ENCODE results near the gene TIPARP. TPM values are rescaled to one million over a fixed set of nuclear protein-coding genes. Genes with fewer than 3 reads are reported as not detected.

Gene TIPARP
- total RNA-seq, 1 donor from 2014 or later, result 58.0 TPM

DNA sequence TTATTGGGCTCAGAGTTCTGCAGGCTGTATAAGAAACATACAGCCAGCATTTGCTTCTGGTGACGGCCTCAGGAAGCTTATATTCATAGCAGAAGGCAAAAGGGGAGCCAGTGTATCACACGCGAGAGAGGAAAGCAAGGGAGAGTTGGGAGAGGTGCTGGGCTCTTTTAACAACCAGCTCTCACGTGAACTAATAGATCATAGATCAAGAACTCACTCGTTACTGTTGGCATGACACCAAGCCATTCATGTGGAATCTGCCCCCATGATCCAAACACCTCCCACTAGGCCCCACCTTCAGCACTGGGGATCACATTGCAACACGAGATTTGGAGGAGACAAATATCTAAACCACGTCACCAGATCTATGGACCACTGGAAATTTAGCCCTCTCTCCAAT lies 70.2 kb downstream of the TIPARP start:
- Histone ChIP-seq H3K36me3 (no peaks in the 10 kb centered on the region), H3K4me1 (peaks cover 7% of the 10 kb centered on the region), H3K27ac (no peak overlapping the region), H3K9me3 (peaks cover 6% of the 10 kb centered on the region), H3K27me3 (ENCODE audit: low read depth) (no peaks in the 10 kb centered on the region), H3K4me3 (no peak overlapping the region)
- DNase-seq (no peak), ATAC-seq (no peak)
- no peak for TF ChIP-seq CTCF (IDR thresholded peaks at IDR 0.05)
- intact Hi-C loops (cut with DNase I), result no loop called here

GRCh38 chr3:156745766-156746165 lies 71.4 kb downstream of the TIPARP start:
- no peak for TF ChIP-seq CTCF (IDR thresholded peaks at IDR 0.05)

DNA sequence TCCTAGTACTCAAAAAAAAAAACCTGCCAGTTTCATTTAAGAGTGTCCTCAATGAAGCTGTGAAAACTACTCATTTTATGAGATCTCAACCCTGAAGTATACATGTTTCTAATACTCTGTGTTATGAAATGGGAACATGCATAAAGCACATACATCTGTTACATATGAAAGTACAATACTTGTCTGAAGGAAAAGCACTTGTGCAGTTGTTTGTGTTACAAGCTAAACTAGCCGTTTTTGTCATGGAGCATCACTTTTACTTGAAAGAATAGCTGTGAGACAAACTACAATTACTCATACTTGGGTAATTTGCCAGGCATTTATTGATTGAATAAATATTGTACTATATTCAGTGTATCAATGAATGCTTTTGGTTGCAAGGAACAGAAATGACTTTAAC lies 72.7 kb downstream of the TIPARP start:
- Histone ChIP-seq H3K4me3 (no peak overlapping the region), H3K9me3 (peaks cover 6% of the 10 kb centered on the region), H3K36me3 (no peaks in the 10 kb centered on the region), H3K27me3 (ENCODE audit: low read depth) (no peaks in the 10 kb centered on the region), H3K4me1 (peaks cover 21% of the 10 kb centered on the region), H3K27ac (no peak overlapping the region)
- intact Hi-C loops (cut with DNase I), result no loop called here
- DNase-seq, result no peak
- ATAC-seq, result no peak
- no peak for TF ChIP-seq CTCF (IDR thresholded peaks at IDR 0.05)

More at GRCh38 chr3:156745766-156746165, 71.4 kb downstream of the TIPARP start:
- no peaks in the 10 kb centered on the region for H3K27me3 ChIP-seq (ENCODE audit: low read depth)
- H3K36me3 ChIP-seq, result no peaks in the 10 kb centered on the region
- H3K4me1 ChIP-seq, result peaks cover 15% of the 10 kb centered on the region
- DNase-seq (no peak), ATAC-seq (no peak)
- H3K9me3 ChIP-seq, result peaks cover 6% of the 10 kb centered on the region
- H3K4me3 ChIP-seq, result no peak overlapping the region
- intact Hi-C loops (cut with DNase I), result no loop called here
- no peak overlapping the region for H3K27ac ChIP-seq

GRCh38 chr3:156749244-156749643 lies 74.9 kb downstream of the TIPARP start:
- Histone ChIP-seq H3K4me1 (peaks cover 21% of the 10 kb centered on the region), H3K4me3 (no peak overlapping the region), H3K9me3 (peaks cover 6% of the 10 kb centered on the region), H3K36me3 (no peaks in the 10 kb centered on the region), H3K27me3 (ENCODE audit: low read depth) (no peaks in the 10 kb centered on the region), H3K27ac (no peak overlapping the region)
- TF ChIP-seq CTCF (IDR thresholded peaks at IDR 0.05), result no peak
- intact Hi-C loops (cut with DNase I), result no loop called here
- ATAC-seq (peak in 1 of 2 donors; percentile 56), DNase-seq (no peak)

- no peaks in the 10 kb centered on the region for H3K36me3 ChIP-seq
- no peak overlapping the region for H3K4me3 ChIP-seq
- peaks cover 21% of the 10 kb centered on the region for H3K4me1 ChIP-seq
- intact Hi-C loops (cut with DNase I), result no loop called here
- H3K9me3 ChIP-seq, result peaks cover 6% of the 10 kb centered on the region
- no peaks in the 10 kb centered on the region for H3K27me3 ChIP-seq (ENCODE audit: low read depth)
- ATAC-seq, result peak; percentile 36 to 44
- no peak overlapping the region for H3K27ac ChIP-seq
- TF ChIP-seq CTCF (IDR thresholded peaks at IDR 0.05), result no peak
- no peak for DNase-seq
Measured at GRCh38 chr3:156750191-156750873, 75.9 kb downstream of the TIPARP start.

Data from lower lobe of right lung (tissue), 2 donors.